ENCODE data around the gene AGPAT3. TPM values are rescaled to one million over a fixed set of nuclear protein-coding genes. Genes with fewer than 3 reads are reported as not detected.

The AGPAT3 gene
- total RNA-seq, 1 donor from 2014 or later: 45.4 TPM

DNA sequence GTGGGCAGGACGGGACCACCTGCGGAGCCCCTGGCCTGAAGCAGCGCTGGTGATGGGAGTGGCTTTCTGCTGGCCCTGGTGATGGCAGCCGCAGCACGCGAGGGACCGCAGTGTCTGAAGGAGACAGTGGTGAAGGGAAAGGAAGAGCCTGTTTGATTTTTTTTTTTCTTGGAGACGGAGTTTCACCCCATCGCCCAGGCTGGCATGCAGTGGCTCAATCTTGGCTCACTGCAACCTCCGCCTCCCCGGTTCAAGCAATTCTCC is 106.9 kb downstream of the AGPAT3 start:
- TF ChIP-seq, protein P1, sequence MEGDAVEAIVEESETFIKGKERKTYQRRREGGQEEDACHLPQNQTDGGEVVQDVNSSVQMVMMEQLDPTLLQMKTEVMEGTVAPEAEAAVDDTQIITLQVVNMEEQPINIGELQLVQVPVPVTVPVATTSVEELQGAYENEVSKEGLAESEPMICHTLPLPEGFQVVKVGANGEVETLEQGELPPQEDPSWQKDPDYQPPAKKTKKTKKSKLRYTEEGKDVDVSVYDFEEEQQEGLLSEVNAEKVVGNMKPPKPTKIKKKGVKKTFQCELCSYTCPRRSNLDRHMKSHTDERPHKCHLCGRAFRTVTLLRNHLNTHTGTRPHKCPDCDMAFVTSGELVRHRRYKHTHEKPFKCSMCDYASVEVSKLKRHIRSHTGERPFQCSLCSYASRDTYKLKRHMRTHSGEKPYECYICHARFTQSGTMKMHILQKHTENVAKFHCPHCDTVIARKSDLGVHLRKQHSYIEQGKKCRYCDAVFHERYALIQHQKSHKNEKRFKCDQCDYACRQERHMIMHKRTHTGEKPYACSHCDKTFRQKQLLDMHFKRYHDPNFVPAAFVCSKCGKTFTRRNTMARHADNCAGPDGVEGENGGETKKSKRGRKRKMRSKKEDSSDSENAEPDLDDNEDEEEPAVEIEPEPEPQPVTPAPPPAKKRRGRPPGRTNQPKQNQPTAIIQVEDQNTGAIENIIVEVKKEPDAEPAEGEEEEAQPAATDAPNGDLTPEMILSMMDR (IDR thresholded peaks at IDR 0.05): no peak
- H3K4me3 Mint-ChIP-seq (ENCODE audit: unreplicated experiment): no peak overlapping the region
- no peaks in the 10 kb centered on the region for H3K4me1 Mint-ChIP-seq (ENCODE audit: low read depth)
- no peak overlapping the region for H3K27ac Mint-ChIP-seq (ENCODE audit: unreplicated experiment)
- no peaks in the 10 kb centered on the region for H3K9me3 Mint-ChIP-seq (ENCODE audit: low read depth)
- DNase-seq (ENCODE audit: low spot score): no peak
- peaks cover 9% of the 10 kb centered on the region for H3K36me3 Mint-ChIP-seq (ENCODE audit: low read depth)
- H3K27me3 Mint-ChIP-seq (ENCODE audit: low read depth): no peaks in the 10 kb centered on the region

DNA sequence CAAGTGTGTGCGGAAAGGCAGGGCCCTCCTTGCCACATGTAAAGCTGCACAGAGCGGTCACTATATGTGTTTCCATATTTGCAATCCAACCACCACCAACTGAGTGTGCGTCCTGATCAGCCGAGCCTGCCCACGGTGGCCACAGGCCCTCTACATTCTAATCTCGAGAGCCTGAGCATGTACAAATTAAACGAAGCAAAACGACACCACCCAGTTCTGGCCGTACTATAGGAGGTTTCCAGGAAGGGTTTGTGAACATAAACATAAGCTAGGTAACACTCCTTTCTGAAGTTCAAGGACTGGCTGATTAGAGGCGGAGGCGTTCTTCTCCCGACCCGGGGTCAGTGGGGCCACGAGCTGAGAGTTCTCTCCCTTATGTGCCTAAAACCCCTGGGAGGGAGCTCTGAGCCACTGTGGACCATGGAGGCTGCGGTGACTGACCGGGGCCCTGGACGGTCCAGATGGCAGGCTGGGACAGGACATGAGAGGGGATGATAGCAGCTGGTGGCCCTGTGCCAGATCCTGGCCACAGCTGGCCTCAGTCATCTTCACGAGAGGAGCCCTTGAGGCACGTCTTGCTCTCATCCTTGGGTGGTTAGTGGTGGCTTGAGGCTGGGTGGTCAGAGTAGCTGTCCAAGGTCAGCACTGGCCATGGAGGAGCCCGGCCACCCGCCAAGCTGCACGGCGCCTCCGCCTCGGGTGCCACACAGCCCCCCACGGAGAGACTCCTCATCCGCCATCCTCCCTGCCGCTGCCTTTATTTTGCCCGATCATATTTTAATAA is 108.0 kb downstream of the AGPAT3 start:
- no peak overlapping the region for H3K27ac Mint-ChIP-seq (ENCODE audit: unreplicated experiment)
- no peaks in the 10 kb centered on the region for H3K27me3 Mint-ChIP-seq (ENCODE audit: low read depth)
- TF ChIP-seq, protein P1 (IDR thresholded peaks at IDR 0.05): no peak
- H3K4me3 Mint-ChIP-seq (ENCODE audit: unreplicated experiment): no peak overlapping the region
- no peak for DNase-seq (ENCODE audit: low spot score)
- no peaks in the 10 kb centered on the region for H3K9me3 Mint-ChIP-seq (ENCODE audit: low read depth)
- peaks cover 6% of the 10 kb centered on the region for H3K36me3 Mint-ChIP-seq (ENCODE audit: low read depth)
- no peaks in the 10 kb centered on the region for H3K4me1 Mint-ChIP-seq (ENCODE audit: low read depth)

DNA sequence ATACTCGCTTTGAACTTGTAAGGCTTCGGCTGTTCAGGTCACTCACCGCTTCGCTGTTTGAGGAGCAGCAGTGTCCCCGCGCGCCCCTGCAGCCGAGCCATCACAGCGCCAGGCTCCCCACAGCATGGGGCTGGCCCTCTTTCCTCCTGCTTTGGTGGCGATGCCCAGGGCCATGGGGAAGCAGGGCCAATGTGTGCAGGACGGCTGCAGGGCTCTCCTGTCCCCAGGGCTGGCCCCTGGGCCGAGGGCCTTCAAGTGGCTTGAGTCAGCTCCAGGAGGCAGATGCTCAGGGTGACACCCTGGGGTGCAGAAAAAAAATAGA is 108.6 kb downstream of the AGPAT3 start:
- Mint-ChIP-seq H3K36me3 (ENCODE audit: low read depth) (peaks cover 6% of the 10 kb centered on the region), H3K4me1 (ENCODE audit: low read depth) (no peaks in the 10 kb centered on the region), H3K4me3 (ENCODE audit: unreplicated experiment) (no peak overlapping the region), H3K27me3 (ENCODE audit: low read depth) (no peaks in the 10 kb centered on the region), H3K9me3 (ENCODE audit: low read depth) (no peaks in the 10 kb centered on the region), H3K27ac (ENCODE audit: unreplicated experiment) (no peak overlapping the region)
- DNase-seq (ENCODE audit: low spot score): no peak
- TF ChIP-seq, protein P1 (IDR thresholded peaks at IDR 0.05): no peak

DNA sequence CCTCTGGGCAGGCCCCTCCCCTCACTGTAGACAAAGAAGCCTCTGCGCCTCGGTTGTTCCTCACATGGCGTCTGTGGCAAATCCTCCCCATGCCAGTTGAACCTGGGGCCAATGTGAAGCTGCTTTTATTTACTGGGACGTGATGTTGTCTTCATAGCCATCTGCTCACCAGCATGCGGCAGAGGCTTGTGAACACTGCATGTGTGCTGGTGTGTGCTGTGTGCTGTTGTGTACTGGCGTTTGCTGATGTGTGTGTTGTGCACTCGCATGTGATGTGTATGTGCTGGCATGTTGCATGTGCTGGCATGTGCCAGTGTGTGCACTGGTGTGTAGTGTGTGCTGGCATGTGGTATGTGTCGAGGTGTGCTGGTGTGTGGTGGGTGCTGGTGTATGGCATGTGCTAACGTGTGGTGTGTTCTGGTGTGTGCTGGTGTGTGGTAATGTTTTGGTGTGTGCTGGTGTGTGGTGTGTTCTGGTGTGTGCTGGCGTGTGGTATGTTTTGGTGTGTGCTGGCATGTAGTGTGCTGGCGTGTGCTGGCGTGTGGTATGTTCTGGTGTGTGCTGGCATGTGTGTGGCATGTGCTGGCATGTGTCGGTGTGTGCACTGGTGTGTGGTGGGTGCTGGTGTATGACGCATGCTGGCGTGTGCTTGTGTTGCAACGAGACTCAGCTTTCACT is 109.9 kb downstream of the AGPAT3 start:
- Mint-ChIP-seq H3K27ac (ENCODE audit: unreplicated experiment) (peak overlapping the region; percentile 8), H3K9me3 (ENCODE audit: low read depth) (no peaks in the 10 kb centered on the region), H3K27me3 (ENCODE audit: low read depth) (no peaks in the 10 kb centered on the region), H3K4me3 (ENCODE audit: unreplicated experiment) (no peak overlapping the region), H3K36me3 (ENCODE audit: low read depth) (peaks cover 3% of the 10 kb centered on the region), H3K4me1 (ENCODE audit: low read depth) (peaks cover 2% of the 10 kb centered on the region)
- TF ChIP-seq, protein P1 (IDR thresholded peaks at IDR 0.05): no peak
- no peak for DNase-seq (ENCODE audit: low spot score)

DNA sequence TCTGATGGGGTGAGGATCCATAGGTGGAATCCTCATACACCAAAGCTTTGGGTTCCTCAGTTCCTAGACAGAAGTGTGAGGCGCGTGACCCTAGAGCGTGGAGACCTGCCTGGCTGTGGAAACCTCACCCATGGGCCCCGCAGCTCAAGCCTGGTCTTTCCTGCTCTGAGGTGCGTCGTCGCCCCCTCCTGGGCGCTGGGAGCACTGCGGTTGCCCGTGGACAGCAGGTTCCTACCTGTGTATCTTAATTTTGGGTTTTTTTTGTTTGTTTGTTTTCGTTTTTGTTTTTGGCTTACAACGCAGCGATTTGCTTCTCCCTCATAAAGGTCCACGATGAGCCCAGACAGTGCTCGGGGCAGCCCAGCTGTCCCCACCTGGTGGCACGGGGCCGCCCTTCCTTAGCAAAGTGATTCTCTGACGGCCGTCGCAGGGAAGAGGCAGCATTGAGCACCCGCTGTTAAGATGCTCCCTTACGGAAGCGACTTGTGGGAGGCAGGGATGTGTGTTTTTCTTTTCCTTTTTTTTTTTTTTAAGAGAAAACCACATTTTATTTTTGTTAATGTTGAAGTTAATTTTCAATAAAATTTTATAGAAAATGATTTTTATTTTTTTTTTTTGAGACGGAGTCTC is 110.6 kb downstream of the AGPAT3 start:
- Mint-ChIP-seq H3K36me3 (ENCODE audit: low read depth) (peaks cover 3% of the 10 kb centered on the region), H3K27ac (ENCODE audit: unreplicated experiment) (no peak overlapping the region)
- no peak for DNase-seq (ENCODE audit: low spot score)

More for the DNA sequence above, 110.6 kb downstream of the AGPAT3 start:
- Mint-ChIP-seq H3K4me3 (ENCODE audit: unreplicated experiment) (no peak overlapping the region), H3K9me3 (ENCODE audit: low read depth) (no peaks in the 10 kb centered on the region), H3K4me1 (ENCODE audit: low read depth) (peaks cover 2% of the 10 kb centered on the region), H3K27me3 (ENCODE audit: low read depth) (no peaks in the 10 kb centered on the region)
- TF ChIP-seq, protein P1 (IDR thresholded peaks at IDR 0.05): peak; percentile 95
